B cell (primary cell): Measurements from ENCODE around the gene ARHGAP26.

Experiments used
- EZH2 ChIP-seq: IDR thresholded peaks from 2 replicates; pipeline ENCODE4 v1.6.1; 2012; ENCODE audit warnings: borderline replicate concordance, low read depth, mild to moderate bottlenecking, moderate library complexity, low read length; ENCODE audit not compliant: insufficient read depth, poor library complexity, severe bottlenecking
- TF ChIP-seq, protein P1 (sequence below): fragments of 200-600 bp; IDR thresholded peaks from one replicate; pipeline ENCODE4 v1.8.0; 2022; ENCODE audit warnings: antibody characterized with exemption, mild to moderate bottlenecking

DNA sequence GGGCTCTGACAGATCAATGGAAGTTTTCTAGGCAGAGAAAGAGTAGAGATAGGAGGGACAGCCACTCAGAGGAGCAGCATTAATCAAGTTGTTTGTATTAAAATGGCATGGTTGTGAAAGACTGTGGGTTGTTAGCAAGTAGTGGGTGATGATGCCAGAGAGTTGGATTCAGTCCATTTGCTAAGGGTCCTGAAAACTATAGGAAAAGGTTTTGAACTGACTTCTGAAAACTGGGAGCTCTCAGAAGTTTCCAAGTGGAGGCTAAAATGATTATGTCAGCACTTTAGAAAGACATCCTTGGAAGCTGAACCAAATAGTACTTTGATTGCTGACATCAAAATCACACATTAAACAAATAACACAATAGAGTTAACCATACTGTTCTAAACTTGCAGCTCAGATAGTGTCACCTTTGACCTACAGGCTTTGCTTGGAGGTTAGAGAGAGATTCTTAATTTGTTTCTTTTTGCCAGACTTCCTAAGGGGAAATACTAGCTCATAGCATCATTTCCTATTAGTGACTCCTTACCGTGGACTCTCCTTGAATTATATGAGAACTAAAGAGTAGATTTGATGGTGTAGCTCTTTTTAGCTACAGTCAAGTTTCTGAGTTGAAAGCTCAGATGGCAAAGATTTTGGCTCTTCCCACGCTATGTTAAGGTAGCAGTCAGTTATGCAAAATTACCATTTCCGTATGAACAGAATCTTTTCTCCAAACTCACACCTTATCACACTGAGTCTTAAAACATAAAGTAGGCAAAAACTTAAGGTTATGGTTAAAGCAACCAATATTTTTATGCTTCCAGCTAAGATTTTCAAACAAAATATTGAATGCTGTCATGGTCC lies 356.2 kb downstream of the ARHGAP26 start:
- TF ChIP-seq, protein P1, sequence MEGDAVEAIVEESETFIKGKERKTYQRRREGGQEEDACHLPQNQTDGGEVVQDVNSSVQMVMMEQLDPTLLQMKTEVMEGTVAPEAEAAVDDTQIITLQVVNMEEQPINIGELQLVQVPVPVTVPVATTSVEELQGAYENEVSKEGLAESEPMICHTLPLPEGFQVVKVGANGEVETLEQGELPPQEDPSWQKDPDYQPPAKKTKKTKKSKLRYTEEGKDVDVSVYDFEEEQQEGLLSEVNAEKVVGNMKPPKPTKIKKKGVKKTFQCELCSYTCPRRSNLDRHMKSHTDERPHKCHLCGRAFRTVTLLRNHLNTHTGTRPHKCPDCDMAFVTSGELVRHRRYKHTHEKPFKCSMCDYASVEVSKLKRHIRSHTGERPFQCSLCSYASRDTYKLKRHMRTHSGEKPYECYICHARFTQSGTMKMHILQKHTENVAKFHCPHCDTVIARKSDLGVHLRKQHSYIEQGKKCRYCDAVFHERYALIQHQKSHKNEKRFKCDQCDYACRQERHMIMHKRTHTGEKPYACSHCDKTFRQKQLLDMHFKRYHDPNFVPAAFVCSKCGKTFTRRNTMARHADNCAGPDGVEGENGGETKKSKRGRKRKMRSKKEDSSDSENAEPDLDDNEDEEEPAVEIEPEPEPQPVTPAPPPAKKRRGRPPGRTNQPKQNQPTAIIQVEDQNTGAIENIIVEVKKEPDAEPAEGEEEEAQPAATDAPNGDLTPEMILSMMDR: no peak
- no peak for TF ChIP-seq EZH2
